ENCODE data around the gene PSG4.
"Not testable (repeated sequence)": the region's sequence is repeated elsewhere in the genome, so short reads cannot be mapped to it uniquely, and the experiment has no call there.

PSG4 gene

DNA sequence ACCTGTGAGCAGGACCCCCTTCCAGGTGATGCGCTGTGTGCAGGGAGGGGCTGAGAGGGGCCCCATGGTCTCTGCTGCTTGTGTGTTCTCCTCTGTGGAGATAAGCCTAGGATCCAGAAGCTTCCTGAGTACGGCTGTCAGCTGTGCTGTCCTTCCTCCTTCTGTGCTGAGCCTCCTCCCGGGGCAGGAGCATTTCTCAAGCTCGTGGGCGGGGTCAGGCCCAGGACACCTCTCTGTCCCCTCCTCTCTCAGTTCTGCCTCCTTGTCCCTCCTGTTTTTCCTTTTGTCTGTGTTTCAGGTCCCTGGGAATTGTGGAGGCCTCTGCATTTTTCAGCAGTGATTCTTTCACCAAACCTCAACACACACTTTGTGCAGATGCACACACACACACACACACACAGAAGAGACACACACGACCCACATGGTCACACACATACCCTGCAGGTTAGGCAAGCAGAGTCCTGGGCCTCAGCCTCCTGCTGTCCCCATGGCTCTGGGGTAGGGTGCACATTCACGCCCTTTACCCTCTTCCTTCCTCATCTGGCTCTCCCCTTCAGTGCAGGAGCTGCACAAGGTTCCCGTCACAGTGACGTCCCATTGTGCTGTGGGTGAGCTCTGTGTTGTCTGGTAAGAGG lies at the start of gene PSG4:
TSS of gene PSG4 (minus strand) at position 168 of the 635 bp plus-strand sequence. CDS start at position 66, 102 bp downstream.
- DNase-seq (ENCODE audit: low read depth), result not testable (repeated sequence)

- DNase-seq (ENCODE audit: low read depth), result not testable (repeated sequence)
Measured at GRCh38 chr19:43251428-43251827, 46.0 kb upstream of the PSG4 start.

DNA sequence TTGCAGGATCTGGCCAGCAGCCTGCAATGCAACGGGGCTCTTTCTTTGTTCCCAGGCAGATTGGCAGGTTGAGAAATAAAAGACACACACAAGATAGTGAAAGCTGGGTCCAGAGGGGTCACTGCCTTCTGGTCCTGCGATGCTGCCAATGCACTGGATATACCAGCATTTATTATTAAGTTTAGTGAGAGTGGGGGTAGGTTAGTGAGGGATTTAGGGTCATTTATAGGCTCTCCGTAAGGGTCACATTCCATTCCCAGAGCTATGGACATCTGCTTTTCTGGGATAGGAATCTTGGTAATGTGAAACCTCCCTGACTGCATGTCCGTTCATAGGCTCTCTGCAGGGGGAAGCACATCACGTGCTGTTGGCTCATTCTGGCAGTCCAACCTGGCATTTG lies 44.9 kb upstream of the PSG4 start:
- not testable (repeated sequence) for DNase-seq (ENCODE audit: low read depth)

DNA sequence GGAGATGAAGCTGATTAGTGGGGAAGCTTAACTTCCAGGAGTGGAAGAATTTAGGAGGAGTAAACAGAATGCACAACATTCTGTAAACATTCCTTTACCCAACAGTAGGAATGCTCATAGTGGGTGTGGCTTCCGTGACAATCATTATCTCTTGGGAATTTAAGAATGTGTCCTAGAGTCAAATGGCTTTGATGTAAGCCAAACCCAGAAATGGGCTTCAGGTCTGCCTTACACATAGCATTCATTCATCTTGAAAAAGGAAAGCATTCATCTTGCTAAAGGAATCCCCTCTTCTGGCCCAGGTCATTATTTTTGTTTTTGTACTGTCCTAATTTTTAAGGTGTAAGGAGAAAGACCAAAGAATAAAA lies 43.2 kb upstream of the PSG4 start:
- not testable (repeated sequence) for DNase-seq (ENCODE audit: low read depth)

DNA sequence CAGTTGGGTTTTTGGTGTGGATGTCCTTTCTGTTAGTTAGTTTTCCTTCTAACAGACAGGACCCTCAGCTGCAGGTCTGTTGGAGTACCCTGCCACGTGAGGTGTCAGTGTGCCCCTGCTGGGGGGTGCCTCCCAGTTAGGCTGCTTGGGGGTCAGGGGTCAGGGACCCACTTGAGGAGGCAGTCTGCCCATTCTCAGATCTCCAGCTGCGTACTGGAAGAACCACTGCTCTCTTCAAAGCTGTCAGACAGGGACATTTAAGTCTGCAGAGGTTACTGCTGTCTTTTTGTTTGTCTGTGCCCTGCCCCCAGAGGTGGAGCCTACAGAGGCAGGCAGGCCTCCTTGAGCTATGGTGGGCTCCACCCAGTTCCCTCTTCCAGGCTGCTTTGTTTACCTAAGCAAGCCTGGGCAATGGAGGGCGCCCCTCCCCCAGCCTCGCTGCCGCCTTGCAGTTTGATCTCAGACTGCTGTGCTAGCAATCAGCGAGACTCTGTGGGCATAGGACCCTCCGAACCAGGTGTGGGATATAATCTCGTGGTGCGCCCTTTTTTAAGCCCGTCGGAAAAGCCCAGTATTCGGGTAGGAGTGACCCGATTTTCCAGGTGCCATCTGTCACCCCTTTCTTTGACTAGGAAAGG lies 41.9 kb upstream of the PSG4 start:
- not testable (repeated sequence) for DNase-seq (ENCODE audit: low read depth)

DNA sequence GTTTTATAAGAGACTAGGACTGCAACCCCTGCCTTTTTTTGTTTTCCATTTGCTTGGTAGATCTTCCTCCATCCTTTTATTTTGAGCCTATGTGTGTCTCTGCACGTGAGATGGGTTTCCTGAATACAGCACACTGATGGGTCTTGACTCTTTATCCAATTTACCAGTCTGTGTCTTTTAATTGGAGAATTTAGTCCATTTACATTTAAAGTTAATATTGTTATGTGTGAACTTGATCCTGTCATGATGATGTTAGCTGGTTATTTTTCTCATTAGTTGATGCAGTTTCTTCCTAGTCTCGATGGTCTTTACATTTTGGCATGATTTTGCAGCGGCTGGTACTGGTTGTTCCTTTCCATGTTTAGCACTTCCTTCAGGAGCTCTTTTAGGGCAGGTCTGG lies 40.4 kb upstream of the PSG4 start:
- DNase-seq (ENCODE audit: low read depth), result not testable (repeated sequence)

GRCh38 chr19:43242211-43242610 lies 36.8 kb upstream of the PSG4 start:
- not testable (repeated sequence) for DNase-seq (ENCODE audit: low read depth)

- DNase-seq (ENCODE audit: low read depth), result not testable (repeated sequence)
Measured at GRCh38 chr19:43238213-43238612, 32.8 kb upstream of the PSG4 start.

GRCh38 chr19:43235686-43236085 lies 30.2 kb upstream of the PSG4 start:
- DNase-seq (ENCODE audit: low read depth), result not testable (repeated sequence)

GRCh38 chr19:43229315-43229714 lies 23.9 kb upstream of the PSG4 start:
- no peak for DNase-seq (ENCODE audit: low read depth)

- DNase-seq (ENCODE audit: low read depth), result not testable (repeated sequence)
Measured at GRCh38 chr19:43228730-43229129, 23.3 kb upstream of the PSG4 start.

- not testable (repeated sequence) for DNase-seq (ENCODE audit: low read depth)
Measured at GRCh38 chr19:43226986-43227385, 21.5 kb upstream of the PSG4 start.

DNA sequence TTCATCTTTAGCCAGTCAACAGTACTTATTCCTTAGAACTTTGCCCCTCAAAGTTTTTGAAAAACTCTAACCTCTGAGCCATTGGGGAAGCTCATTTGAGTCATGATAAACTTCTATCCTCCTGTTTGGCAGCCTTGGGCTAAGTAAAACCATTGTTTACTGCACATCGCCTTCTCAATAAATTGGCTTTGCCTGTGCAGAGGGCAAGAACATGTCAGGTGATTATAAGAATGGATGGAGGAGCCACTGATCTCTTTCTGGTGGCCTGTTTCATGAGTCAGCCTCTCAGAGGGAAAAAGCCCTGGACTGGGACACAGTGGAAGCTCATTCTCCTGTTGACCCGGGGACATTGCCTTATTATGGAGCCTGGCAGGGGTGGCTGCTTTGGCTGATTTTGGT lies 19.4 kb upstream of the PSG4 start:
- no peak for DNase-seq (ENCODE audit: low read depth)

GRCh38 chr19:43224201-43224854 lies 18.9 kb upstream of the PSG4 start:
- DNase-seq (ENCODE audit: low read depth), result not testable (repeated sequence)

DNA sequence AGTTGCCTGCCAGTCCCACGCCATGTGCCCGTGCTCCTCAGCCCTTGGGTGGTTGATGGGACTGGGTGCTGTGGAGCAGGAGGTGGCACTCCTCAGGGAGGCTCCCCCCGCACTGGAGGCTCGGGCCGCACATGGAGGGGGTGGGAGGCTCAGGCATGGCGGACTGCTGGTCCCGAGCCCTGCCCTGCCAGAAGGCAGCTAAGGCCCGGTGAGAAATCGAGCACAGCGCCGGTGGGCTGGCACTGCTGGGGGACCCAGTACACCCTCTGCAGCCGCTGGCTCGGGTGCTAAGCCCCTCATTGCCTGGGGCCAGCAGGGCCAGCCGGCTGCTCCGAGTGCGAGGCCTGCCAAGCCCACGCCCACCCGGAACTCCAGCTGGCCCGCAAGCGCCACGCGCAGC lies 16.5 kb upstream of the PSG4 start:
- DNase-seq (ENCODE audit: low read depth), result not testable (repeated sequence)

- not testable (repeated sequence) for DNase-seq (ENCODE audit: low read depth)
Measured at GRCh38 chr19:43219136-43219535, 13.7 kb upstream of the PSG4 start.

DNA sequence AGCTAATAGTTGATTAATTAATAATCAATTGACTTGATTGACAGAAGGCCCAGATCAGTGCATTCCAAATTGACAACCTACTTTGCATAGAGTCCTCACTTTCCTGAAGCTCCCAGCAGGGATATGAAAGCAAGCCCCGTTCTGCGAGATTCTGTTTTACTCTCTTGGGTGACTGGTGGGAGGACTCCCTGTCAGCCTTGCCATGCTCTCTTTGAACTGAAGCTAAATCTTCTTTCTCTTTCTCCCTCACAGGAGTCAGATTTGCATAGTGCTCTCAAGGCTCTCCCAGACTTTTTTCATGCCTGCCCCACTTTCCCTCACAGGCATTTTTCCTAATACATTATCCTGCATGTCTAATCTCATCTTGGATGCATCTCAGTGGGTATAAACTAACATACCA lies 10.4 kb upstream of the PSG4 start:
- DNase-seq (ENCODE audit: low read depth), result not testable (repeated sequence)

GRCh38 chr19:43207991-43208390 lies 2.6 kb upstream of the PSG4 start:
- DNase-seq (ENCODE audit: low read depth), result no peak

GRCh38 chr19:43207174-43207573 lies 1.7 kb upstream of the PSG4 start:
- DNase-seq (ENCODE audit: low read depth), result not testable (repeated sequence)

DNA sequence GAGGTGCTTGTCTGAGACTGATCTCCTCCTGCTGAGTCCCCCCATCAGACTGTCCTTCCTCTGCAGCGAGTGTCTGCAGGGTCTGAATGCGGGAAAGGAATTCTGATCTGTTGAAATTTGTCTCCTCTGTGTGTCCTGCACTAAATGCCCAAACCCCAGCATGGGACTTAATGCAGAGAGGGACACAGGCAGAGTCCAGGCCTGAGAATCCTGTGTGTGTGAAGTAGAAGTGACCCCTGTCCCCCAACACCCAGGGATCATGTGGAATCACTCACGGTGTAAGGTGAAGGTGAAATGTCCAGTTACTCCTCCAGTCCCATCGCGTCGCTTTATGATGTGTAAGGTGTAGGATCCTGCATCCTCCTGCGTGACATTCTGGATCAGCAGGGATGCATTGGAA lies 1.8 kb downstream of the PSG4 start:
- DNase-seq (ENCODE audit: low read depth), result not testable (repeated sequence)

DNA sequence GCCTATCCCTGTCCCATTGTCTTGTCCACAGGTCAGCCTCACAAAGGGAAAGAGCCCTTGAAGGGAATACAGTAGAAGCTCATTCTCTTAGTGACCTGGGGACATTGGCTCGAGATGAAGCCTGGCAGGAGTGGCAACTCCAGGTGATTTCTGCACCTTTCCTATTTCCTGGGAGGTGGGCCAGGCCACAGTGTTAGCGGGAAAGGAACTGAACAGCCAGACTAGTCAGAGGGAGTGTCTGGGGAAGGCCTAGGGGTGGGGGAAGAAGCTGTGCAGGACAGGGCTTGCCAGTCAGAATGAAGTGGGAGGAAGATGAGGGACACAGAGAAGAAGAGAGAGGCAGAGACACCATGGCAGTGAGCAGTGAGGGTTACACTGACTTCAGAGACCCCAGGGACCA lies 3.5 kb downstream of the PSG4 start:
- not testable (repeated sequence) for DNase-seq (ENCODE audit: low read depth)

GRCh38 chr19:43201337-43201801 lies 4.1 kb downstream of the PSG4 start:
- not testable (repeated sequence) for DNase-seq (ENCODE audit: low read depth)

Measured in stimulated activated CD8-positive, alpha-beta memory T cell treated with anti-CD3 and anti-CD28 coated beads, Interleukin-12 subunit alpha, Interleukin-12 subunit beta, amount 100 ng/mL, for 1 hour (primary cell).